ENCODE measurements around the gene NCEH1. TPM values are rescaled to one million over a fixed set of nuclear protein-coding genes. Genes with fewer than 3 reads are reported as not detected.
A peak's percentile ranks its signal among the peaks of the same experiment; 100 is the strongest.

Gene NCEH1
- total and polyA plus RNA-seq, 2 of the 13 experiments (the other 11 are each of a cell fraction or from before 2014, with no cell fraction given) = 12.9 to 21.4 TPM

DNA sequence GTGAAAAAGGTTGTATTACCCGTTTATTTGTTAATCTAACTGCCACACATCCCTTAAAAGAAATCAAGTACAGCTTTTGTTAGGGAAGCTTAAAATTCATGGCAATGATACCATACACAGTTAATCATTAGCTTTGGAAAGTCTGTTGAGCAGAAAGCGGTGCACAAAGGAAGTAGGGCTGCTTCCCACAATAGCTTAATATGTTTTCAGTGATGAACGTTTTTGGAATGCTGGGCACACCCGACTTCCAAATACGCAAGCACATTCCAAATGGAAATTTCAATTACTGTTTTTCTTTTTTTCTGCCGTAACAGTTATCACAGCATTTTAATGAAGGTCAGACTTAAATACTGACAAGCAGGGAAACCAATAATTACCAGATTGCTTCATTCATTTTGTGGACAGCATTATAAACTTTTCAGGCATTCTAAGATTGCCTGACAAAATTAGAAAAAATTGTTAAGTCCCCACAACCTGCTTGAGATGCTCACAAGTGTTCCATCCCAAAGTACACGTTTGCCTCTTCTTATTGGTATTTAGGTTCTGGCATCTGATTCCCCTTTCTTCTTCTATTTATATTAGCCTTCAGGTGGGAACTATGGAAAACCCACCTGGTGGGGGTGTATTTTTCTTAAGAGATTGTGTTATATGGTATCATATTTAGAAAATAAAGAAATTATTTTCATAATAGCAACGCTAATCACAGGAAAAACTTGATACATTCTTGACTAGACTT is 38.5 kb upstream of the NCEH1 start (continued):
- TF ChIP-seq ZNF746 (CRISPR knock-in tag; IDR thresholded peaks at IDR 0.05) (no peak), KDM5B (CRISPR knock-in tag; IDR thresholded peaks at IDR 0.05; ENCODE audit: borderline replicate concordance) (no peak), TAF1 (CRISPR knock-in tag; IDR thresholded peaks at IDR 0.05) (no peak), SOX5 (CRISPR knock-in tag; IDR thresholded peaks at IDR 0.05; ENCODE audit: borderline replicate concordance) (peak; percentile 83; the same call in 1 of the 2 replicates), ZNF792 (CRISPR knock-in tag; IDR thresholded peaks at IDR 0.05) (no peak), ELF3 (CRISPR knock-in tag; IDR thresholded peaks at IDR 0.05) (0 out of 2 replicates have a peak, but pooled peaks have one; percentile 56), FOSL2 (CRISPR knock-in tag; IDR thresholded peaks at IDR 0.05) (peak; percentile 71), MIXL1 (CRISPR knock-in tag; IDR thresholded peaks at IDR 0.05) (no peak), MED13 (CRISPR knock-in tag; IDR thresholded peaks at IDR 0.05) (no peak), KLF11 (CRISPR knock-in tag; IDR thresholded peaks at IDR 0.05) (0 out of 2 replicates have a peak, but pooled peaks have one; percentile 26), ETV5 (CRISPR knock-in tag; IDR thresholded peaks at IDR 0.05; ENCODE audit: borderline replicate concordance) (peak; percentile 60; the same call in 1 of the 2 replicates), SPEN (CRISPR knock-in tag; IDR thresholded peaks at IDR 0.05; ENCODE audit: low read depth) (no peak), BORCS8-MEF2B (CRISPR knock-in tag; IDR thresholded peaks at IDR 0.05) (no peak), ARHGAP35 (CRISPR knock-in tag; IDR thresholded peaks at IDR 0.05; ENCODE audit: borderline replicate concordance) (no peak), EP300 (IDR thresholded peaks at IDR 0.05; ENCODE audit: low read depth in 2 of 2, low read length in 2 of 2) (peak in 1 of 2 experiments; percentile 31; a peak in 2 of 4 replicates), EP300 (CRISPR knock-in tag; IDR thresholded peaks at IDR 0.05; ENCODE audit: borderline replicate concordance) (no peak), ZNF563 (CRISPR knock-in tag; IDR thresholded peaks at IDR 0.05) (no peak), HDAC2 (CRISPR knock-in tag; IDR thresholded peaks at IDR 0.05) (peak; percentile 40; the same call in 1 of the 2 replicates), LCORL (IDR thresholded peaks at IDR 0.05) (no peak), LCORL (CRISPR knock-in tag; IDR thresholded peaks at IDR 0.05) (no peak), DNMT3B (CRISPR knock-in tag; conservative IDR thresholded peaks at IDR 0.05) (0 out of 2 replicates have a peak, but pooled peaks have one; percentile 41)
- TF ChIP-seq, protein P1, sequence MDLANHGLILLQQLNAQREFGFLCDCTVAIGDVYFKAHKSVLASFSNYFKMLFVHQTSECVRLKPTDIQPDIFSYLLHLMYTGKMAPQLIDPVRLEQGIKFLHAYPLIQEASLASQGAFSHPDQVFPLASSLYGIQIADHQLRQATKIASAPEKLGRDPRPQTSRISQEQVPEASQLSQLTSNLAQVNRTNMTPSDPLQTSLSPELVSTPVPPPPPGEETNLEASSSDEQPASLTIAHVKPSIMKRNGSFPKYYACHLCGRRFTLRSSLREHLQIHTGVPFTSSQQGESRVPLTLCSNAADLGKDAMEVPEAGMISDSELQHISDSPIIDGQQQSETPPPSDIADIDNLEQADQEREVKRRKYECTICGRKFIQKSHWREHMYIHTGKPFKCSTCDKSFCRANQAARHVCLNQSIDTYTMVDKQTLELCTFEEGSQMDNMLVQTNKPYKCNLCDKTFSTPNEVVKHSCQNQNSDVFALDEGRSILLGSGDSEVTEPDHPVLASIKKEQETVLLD (CRISPR knock-in tag; IDR thresholded peaks at IDR 0.05; ENCODE audit: low read depth) = no peak
- TF ChIP-seq, protein P2, sequence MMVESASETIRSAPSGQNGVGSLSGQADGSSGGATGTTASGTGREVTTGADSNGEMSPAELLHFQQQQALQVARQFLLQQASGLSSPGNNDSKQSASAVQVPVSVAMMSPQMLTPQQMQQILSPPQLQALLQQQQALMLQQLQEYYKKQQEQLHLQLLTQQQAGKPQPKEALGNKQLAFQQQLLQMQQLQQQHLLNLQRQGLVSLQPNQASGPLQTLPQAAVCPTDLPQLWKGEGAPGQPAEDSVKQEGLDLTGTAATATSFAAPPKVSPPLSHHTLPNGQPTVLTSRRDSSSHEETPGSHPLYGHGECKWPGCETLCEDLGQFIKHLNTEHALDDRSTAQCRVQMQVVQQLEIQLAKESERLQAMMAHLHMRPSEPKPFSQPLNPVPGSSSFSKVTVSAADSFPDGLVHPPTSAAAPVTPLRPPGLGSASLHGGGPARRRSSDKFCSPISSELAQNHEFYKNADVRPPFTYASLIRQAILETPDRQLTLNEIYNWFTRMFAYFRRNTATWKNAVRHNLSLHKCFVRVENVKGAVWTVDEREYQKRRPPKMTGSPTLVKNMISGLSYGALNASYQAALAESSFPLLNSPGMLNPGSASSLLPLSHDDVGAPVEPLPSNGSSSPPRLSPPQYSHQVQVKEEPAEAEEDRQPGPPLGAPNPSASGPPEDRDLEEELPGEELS (CRISPR knock-in tag; IDR thresholded peaks at IDR 0.05) = peak; percentile 59; the same call in 1 of the 2 replicates
- TF ChIP-seq, protein P3, sequence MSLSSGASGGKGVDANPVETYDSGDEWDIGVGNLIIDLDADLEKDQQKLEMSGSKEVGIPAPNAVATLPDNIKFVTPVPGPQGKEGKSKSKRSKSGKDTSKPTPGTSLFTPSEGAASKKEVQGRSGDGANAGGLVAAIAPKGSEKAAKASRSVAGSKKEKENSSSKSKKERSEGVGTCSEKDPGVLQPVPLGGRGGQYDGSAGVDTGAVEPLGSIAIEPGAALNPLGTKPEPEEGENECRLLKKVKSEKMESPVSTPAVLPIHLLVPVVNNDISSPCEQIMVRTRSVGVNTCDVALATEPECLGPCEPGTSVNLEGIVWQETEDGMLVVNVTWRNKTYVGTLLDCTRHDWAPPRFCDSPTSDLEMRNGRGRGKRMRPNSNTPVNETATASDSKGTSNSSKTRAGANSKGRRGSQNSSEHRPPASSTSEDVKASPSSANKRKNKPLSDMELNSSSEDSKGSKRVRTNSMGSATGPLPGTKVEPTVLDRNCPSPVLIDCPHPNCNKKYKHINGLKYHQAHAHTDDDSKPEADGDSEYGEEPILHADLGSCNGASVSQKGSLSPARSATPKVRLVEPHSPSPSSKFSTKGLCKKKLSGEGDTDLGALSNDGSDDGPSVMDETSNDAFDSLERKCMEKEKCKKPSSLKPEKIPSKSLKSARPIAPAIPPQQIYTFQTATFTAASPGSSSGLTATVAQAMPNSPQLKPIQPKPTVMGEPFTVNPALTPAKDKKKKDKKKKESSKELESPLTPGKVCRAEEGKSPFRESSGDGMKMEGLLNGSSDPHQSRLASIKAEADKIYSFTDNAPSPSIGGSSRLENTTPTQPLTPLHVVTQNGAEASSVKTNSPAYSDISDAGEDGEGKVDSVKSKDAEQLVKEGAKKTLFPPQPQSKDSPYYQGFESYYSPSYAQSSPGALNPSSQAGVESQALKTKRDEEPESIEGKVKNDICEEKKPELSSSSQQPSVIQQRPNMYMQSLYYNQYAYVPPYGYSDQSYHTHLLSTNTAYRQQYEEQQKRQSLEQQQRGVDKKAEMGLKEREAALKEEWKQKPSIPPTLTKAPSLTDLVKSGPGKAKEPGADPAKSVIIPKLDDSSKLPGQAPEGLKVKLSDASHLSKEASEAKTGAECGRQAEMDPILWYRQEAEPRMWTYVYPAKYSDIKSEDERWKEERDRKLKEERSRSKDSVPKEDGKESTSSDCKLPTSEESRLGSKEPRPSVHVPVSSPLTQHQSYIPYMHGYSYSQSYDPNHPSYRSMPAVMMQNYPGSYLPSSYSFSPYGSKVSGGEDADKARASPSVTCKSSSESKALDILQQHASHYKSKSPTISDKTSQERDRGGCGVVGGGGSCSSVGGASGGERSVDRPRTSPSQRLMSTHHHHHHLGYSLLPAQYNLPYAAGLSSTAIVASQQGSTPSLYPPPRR (CRISPR knock-in tag; IDR thresholded peaks at IDR 0.05; ENCODE audit: borderline replicate concordance) = no peak
